Fibroblast of mammary gland (primary cell): Measurements from ENCODE around the gene AKNA.
"Not testable (repeated sequence)": the region's sequence is repeated elsewhere in the genome, so short reads cannot be mapped to it uniquely, and the experiment has no call there.

Experiments used
- DNase-seq: peaks from one replicate; pipeline ENCODE4 v3.0.0-alpha.2; 2010; ENCODE audit warnings: low read depth
- H3K4me3 ChIP-seq: 2 replicates; pipeline ENCODE4 v1.5.1; 2011; ENCODE audit warnings: low read depth, mild to moderate bottlenecking, low read length, moderate library complexity; ENCODE audit not compliant: control insufficient read depth
- CTCF ChIP-seq: conservative IDR thresholded peaks from 2 replicates; pipeline ENCODE4 v1.5.1; 2011; ENCODE audit warnings: low read depth, low read length, inconsistent platforms; ENCODE audit not compliant: control insufficient read depth, insufficient read depth

AKNA gene

DNA sequence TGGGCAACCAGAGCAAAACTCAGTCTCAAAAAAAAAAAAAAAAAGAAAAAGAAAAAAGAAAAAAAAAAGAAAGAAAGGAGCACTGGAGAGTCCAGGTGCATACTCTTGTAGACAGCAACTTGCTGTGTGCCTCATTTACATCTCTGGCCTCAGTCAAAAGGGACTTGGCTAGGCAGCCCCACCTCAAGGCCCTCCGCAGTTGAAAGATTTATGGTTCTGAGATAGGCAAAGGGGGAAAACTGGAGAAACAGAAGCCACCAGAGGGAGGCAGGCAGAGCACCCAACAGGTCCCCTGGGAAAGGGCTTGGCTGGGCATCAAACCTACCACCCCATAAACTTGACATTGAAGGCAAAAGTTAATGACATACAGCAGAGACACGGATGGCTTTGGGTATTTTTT, 52.0 kb downstream of the AKNA start:
- H3K4me3 ChIP-seq: no peak overlapping the region
- DNase-seq: no peak
- no peak for TF ChIP-seq CTCF

GRCh38 chr9:114334490-114334889, 53.3 kb downstream of the AKNA start:
- DNase-seq: no peak
- H3K4me3 ChIP-seq: no peak overlapping the region
- no peak for TF ChIP-seq CTCF

GRCh38 chr9:114333718-114334117, 54.1 kb downstream of the AKNA start:
- not testable (repeated sequence) for H3K4me3 ChIP-seq, DNase-seq

- not testable (repeated sequence) for DNase-seq
Observed at GRCh38 chr9:114332474-114333040, 55.2 kb downstream of the AKNA start.

GRCh38 chr9:114331229-114332195, 56.3 kb downstream of the AKNA start:
- not testable (repeated sequence) for H3K4me3 ChIP-seq, DNase-seq

More at GRCh38 chr9:114332474-114333040, 55.2 kb downstream of the AKNA start:
- not testable (repeated sequence) for H3K4me3 ChIP-seq

- H3K4me3 ChIP-seq: no peak overlapping the region
- no peak for DNase-seq
- TF ChIP-seq CTCF: no peak
Observed at GRCh38 chr9:114330636-114331035, 57.1 kb downstream of the AKNA start.

GRCh38 chr9:114329625-114330022, 58.2 kb downstream of the AKNA start, which contains the start of gene ORM2:
ORM2 (plus strand) TSS chr9:114329869; CDS start chr9:114329905, 36 bp downstream.
- not testable (repeated sequence) for H3K4me3 ChIP-seq, DNase-seq

DNA sequence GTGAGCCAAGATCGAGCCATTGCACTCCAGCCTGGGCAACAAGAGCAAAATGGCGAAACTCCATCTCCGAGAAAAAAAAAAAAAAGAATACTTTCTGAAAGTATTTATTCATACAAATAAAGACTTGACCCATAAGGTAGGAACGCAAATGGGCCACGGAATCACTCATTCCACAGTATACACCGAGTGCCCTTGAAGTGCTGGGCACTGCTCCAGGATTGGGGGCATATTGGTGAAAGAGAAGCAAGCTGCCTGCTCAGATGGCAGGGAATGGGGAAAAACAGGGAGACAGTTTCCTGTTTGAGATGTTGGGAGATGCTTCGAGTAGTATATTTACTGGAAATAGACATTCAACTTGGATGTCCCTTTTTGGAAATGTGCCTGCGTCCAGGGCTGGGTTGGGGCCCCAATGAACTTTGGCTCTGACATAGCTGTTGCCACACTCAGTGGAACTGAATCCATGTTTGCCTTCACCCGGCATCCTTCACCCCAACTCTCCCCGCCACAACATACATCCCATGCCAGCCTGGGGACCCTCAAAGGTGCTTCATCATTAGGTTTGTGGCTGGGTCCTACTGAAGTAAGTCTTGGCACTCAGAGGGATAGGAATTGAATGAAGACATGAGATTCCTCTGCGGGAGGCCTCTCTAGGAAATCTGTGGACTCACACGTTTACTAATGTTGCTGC, 58.7 kb downstream of the AKNA start:
- H3K4me3 ChIP-seq, DNase-seq: not testable (repeated sequence)

GRCh38 chr9:114328357-114328820, 59.4 kb downstream of the AKNA start:
- DNase-seq, H3K4me3 ChIP-seq: not testable (repeated sequence)

- H3K4me3 ChIP-seq: no peak overlapping the region
- no peak for DNase-seq
- TF ChIP-seq CTCF: no peak
Observed at GRCh38 chr9:114327749-114328148, 60.0 kb downstream of the AKNA start.

GRCh38 chr9:114325684-114326254, 62.0 kb downstream of the AKNA start:
- DNase-seq, H3K4me3 ChIP-seq: not testable (repeated sequence)

DNA sequence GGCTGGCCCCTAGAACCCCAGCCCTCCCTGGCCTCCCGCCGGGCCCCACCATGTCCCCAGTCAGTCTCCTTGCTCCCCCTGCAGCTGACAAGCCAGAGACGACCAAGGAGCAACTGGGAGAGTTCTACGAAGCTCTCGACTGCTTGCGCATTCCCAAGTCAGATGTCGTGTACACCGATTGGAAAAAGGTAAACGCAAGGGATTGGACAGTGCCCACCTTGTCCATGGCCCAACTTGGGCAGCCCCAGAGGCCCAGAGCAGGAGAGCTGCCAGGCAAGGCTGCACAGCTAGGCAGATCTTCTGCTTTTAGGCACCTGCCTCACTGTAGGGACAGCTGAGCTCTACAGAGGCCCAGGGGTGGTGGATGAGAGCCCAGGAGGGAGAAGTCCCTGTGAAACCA, 62.8 kb downstream of the AKNA start:
- not testable (repeated sequence) for DNase-seq

More for the DNA sequence above, 62.8 kb downstream of the AKNA start:
- H3K4me3 ChIP-seq: not testable (repeated sequence)
